ENCODE results near the gene STRIP1. TPM values are rescaled to one million over a fixed set of nuclear protein-coding genes. Genes with fewer than 3 reads are reported as not detected.

Gene STRIP1
- total RNA-seq, 1 experiment from 2014 or later = 36.5 TPM

GRCh38 chr1:109990302-109990653 lies 44.1 kb upstream of the STRIP1 start:
- no peak for DNase-seq
- Histone ChIP-seq H3K79me2 (ENCODE audit: low read depth) (peaks cover 100% of the 10 kb centered on the region), H3K4me2 (no peak overlapping the region), H2AFZ (no peak overlapping the region), H3K27ac (no peak overlapping the region), H3K36me3 (ENCODE audit: low read depth) (peaks cover 69% of the 10 kb centered on the region), H3K4me1 (replicated peaks; ENCODE audit: insufficient read depth) (peaks cover 51% of the 10 kb centered on the region), H4K20me1 (ENCODE audit: insufficient read depth) (peaks cover 36% of the 10 kb centered on the region), H3K9me2 (ENCODE audit: insufficient read depth) (no peaks in the 10 kb centered on the region), H3K9me3 (ENCODE audit: insufficient read depth, low read depth) (no peaks in the 10 kb centered on the region), H3F3A (ENCODE audit: insufficient read depth, low read depth) (0 out of 2 replicates have a peak, but pooled peaks cover 5% of the 10 kb centered on the region), H3K4me3 (no peak overlapping the region), H3K27me3 (ENCODE audit: insufficient read depth, low read depth) (no peaks in the 10 kb centered on the region)
- ChIA-PET POLR2A (ENCODE audit: unreplicated experiment) (no interaction called here), CTCF (no interaction called here)
- intact Hi-C loops (cut with micrococcal nuclease; ENCODE audit: unreplicated experiment) = no loop called here
- no peak for TF ChIP-seq CTCF (conservative IDR thresholded peaks at IDR 0.05)
- no peak for TF ChIP-seq EZH2 (IDR thresholded peaks at IDR 0.05; ENCODE audit: low read depth)
- no TSS peak for BruUV-seq (replicated peaks)

GRCh38 chr1:109991400-109991925 lies 43.0 kb upstream of the STRIP1 start:
- Histone ChIP-seq H3K4me1 (replicated peaks; ENCODE audit: insufficient read depth) (peaks cover 53% of the 10 kb centered on the region), H3K27me3 (ENCODE audit: insufficient read depth, low read depth) (no peaks in the 10 kb centered on the region), H3K4me2 (no peak overlapping the region), H3K79me2 (ENCODE audit: low read depth) (peaks cover 100% of the 10 kb centered on the region), H2AFZ (no peak overlapping the region), H3K9me2 (ENCODE audit: insufficient read depth) (no peaks in the 10 kb centered on the region), H3K4me3 (no peak overlapping the region), H3K9me3 (ENCODE audit: insufficient read depth, low read depth) (no peaks in the 10 kb centered on the region), H4K20me1 (ENCODE audit: insufficient read depth) (peaks cover 28% of the 10 kb centered on the region), H3F3A (ENCODE audit: insufficient read depth, low read depth) (peaks cover 17% of the 10 kb centered on the region; the same call in 1 of the 2 replicates), H3K27ac (no peak overlapping the region), H3K36me3 (ENCODE audit: low read depth) (peaks cover 80% of the 10 kb centered on the region)
- no peak for DNase-seq
- ChIA-PET CTCF (no interaction called here), POLR2A (ENCODE audit: unreplicated experiment) (no interaction called here)
- TF ChIP-seq EZH2 (IDR thresholded peaks at IDR 0.05; ENCODE audit: low read depth) (no peak), CTCF (conservative IDR thresholded peaks at IDR 0.05) (no peak)
- intact Hi-C loops (cut with micrococcal nuclease; ENCODE audit: unreplicated experiment) = no loop called here
- no TSS peak for BruUV-seq (replicated peaks)

- BruUV-seq (replicated peaks) = no TSS peak
- no peak for DNase-seq
- intact Hi-C loops (cut with micrococcal nuclease; ENCODE audit: unreplicated experiment) = no loop called here
- H3K4me1 ChIP-seq (replicated peaks; ENCODE audit: insufficient read depth) = peaks cover 46% of the 10 kb centered on the region
- ChIA-PET CTCF (interaction anchor here (1.1 kb wide), 1 partner anchor 36 kb away, joined by 3 read pairs; no protein-coding TSS in a partner anchor), POLR2A (ENCODE audit: unreplicated experiment) (interaction anchor here (0.6 kb wide), 2 partner anchors 130 to 424 kb away, joined by 3 read pairs; no protein-coding TSS in a partner anchor)
- peaks cover 32% of the 10 kb centered on the region; the same call in 1 of the 2 replicates for H3F3A ChIP-seq (ENCODE audit: insufficient read depth, low read depth)
- H3K27me3 ChIP-seq (ENCODE audit: insufficient read depth, low read depth) = no peaks in the 10 kb centered on the region
- no peak overlapping the region for H3K27ac ChIP-seq
- no peak overlapping the region for H3K4me2 ChIP-seq
- no peaks in the 10 kb centered on the region for H3K9me3 ChIP-seq (ENCODE audit: insufficient read depth, low read depth)
- no peak overlapping the region for H3K4me3 ChIP-seq
- 0 out of 2 replicates have a peak, but pooled peaks cover 8% of the 10 kb centered on the region for H4K20me1 ChIP-seq (ENCODE audit: insufficient read depth)
- TF ChIP-seq CTCF (conservative IDR thresholded peaks at IDR 0.05) (no peak), EZH2 (IDR thresholded peaks at IDR 0.05; ENCODE audit: low read depth) (no peak)
- H3K9me2 ChIP-seq (ENCODE audit: insufficient read depth) = no peaks in the 10 kb centered on the region
- H3K79me2 ChIP-seq (ENCODE audit: low read depth) = peaks cover 98% of the 10 kb centered on the region
- no peak overlapping the region for H2AFZ ChIP-seq
- peaks cover 58% of the 10 kb centered on the region for H3K36me3 ChIP-seq (ENCODE audit: low read depth)
Observed at GRCh38 chr1:109993885-109994284, 40.5 kb upstream of the STRIP1 start.

All from PC-9 (cell line).